Astrocyte (in vitro differentiated cells and primary cell): ENCODE data around the gene PCGF3. TPM values are rescaled to one million over a fixed set of nuclear protein-coding genes. Genes with fewer than 3 reads are reported as not detected.

Experiments used
- DNase-seq: peaks from one replicate; pipeline ENCODE4 v3.0.0-alpha.2; 2010; ENCODE audit warnings: low read depth
- FAIRE-seq: peaks from 2 replicates; lab custom pipeline; 2011; peaks lifted over from hg19 to GRCh38; lab: Jason Lieb, UNC
- H2AFZ ChIP-seq: 2 replicates; pipeline ENCODE4 v1.6.0; 2012; ENCODE audit warnings: low read depth, low read length, inconsistent platforms
- H3K27ac ChIP-seq: 2 replicates; pipeline ENCODE4 v1.5.1; 2011; ENCODE audit warnings: low read depth, low read length, inconsistent platforms
- H3K27me3 ChIP-seq: 2 replicates; pipeline ENCODE4 v1.6.0; 2011; ENCODE audit warnings: low read length, inconsistent platforms; ENCODE audit not compliant: insufficient read depth
- H3K36me3 ChIP-seq: 2 replicates; pipeline ENCODE4 v1.5.1; 2011; ENCODE audit warnings: low read length, inconsistent platforms; ENCODE audit not compliant: insufficient read depth
- H3K4me1 ChIP-seq: 2 replicates; pipeline ENCODE4 v1.5.1; 2011; ENCODE audit warnings: low read length, inconsistent platforms; ENCODE audit not compliant: insufficient read depth
- H3K4me2 ChIP-seq: 2 replicates; pipeline ENCODE4 v1.6.0; 2012; ENCODE audit warnings: low read length, inconsistent platforms
- H3K4me3 ChIP-seq: 2 replicates; pipeline ENCODE4 v1.5.1; 2011; ENCODE audit warnings: low read depth, mild to moderate bottlenecking, low read length, inconsistent platforms; ENCODE audit not compliant: insufficient read depth
- H3K79me2 ChIP-seq: 2 replicates; pipeline ENCODE4 v1.6.0; 2012; ENCODE audit warnings: mild to moderate bottlenecking, low read length, inconsistent platforms; ENCODE audit not compliant: insufficient read depth
- H3K9ac ChIP-seq: 2 replicates; pipeline ENCODE4 v1.6.0; 2012; ENCODE audit warnings: mild to moderate bottlenecking, low read length, inconsistent platforms
- H3K9me3 ChIP-seq: 2 replicates; pipeline ENCODE4 v1.5.1; 2012; ENCODE audit warnings: low read depth, mild to moderate bottlenecking, low read length, inconsistent platforms; ENCODE audit not compliant: insufficient read depth
- H4K20me1 ChIP-seq: 2 replicates; pipeline ENCODE4 v1.6.0; 2012; ENCODE audit warnings: low read length, inconsistent platforms; ENCODE audit not compliant: insufficient read depth
- H3K27ac Mint-ChIP-seq: one replicate; pipeline ENCODE4 v1.8.0; 2021; ENCODE audit warnings: mild to moderate bottlenecking, mixed read lengths; ENCODE audit not compliant: unreplicated experiment
- H3K27me3 Mint-ChIP-seq: one replicate; pipeline ENCODE4 v1.8.0; 2021; ENCODE audit warnings: low read depth, mixed read lengths; ENCODE audit not compliant: unreplicated experiment
- H3K36me3 Mint-ChIP-seq: one replicate; pipeline ENCODE4 v1.8.0; 2021; ENCODE audit warnings: low read depth, mixed read lengths; ENCODE audit not compliant: unreplicated experiment
- H3K4me1 Mint-ChIP-seq: one replicate; pipeline ENCODE4 v1.8.0; 2021; ENCODE audit warnings: low read depth, mixed read lengths; ENCODE audit not compliant: unreplicated experiment
- H3K4me3 Mint-ChIP-seq: one replicate; pipeline ENCODE4 v1.8.0; 2021; ENCODE audit warnings: mild to moderate bottlenecking, moderate library complexity, mixed read lengths; ENCODE audit not compliant: unreplicated experiment
- H3K9me3 Mint-ChIP-seq: one replicate; pipeline ENCODE4 v1.8.0; 2021; ENCODE audit warnings: mild to moderate bottlenecking, mixed read lengths; ENCODE audit not compliant: unreplicated experiment
- EZH2 ChIP-seq: IDR thresholded peaks from 2 replicates; pipeline ENCODE4 v1.6.1; 2012; ENCODE audit warnings: mild to moderate bottlenecking, low read length, inconsistent platforms; ENCODE audit not compliant: insufficient read depth
- total RNA-seq: library from RNA; stranded (reverse); gene quantifications from 2 replicates; pipeline ENCODE4 v1.2.1, GENCODE V29; 2021
- TF ChIP-seq, protein P1 (sequence below): IDR thresholded peaks from 2 replicates; pipeline ENCODE4 v1.5.1; 2011; ENCODE audit warnings: low read depth, mild to moderate bottlenecking, inconsistent platforms, low read length, moderate library complexity; ENCODE audit not compliant: insufficient read depth

PCGF3 gene
- total RNA-seq, 1 donor from 2014 or later, result 65.7 TPM

DNA sequence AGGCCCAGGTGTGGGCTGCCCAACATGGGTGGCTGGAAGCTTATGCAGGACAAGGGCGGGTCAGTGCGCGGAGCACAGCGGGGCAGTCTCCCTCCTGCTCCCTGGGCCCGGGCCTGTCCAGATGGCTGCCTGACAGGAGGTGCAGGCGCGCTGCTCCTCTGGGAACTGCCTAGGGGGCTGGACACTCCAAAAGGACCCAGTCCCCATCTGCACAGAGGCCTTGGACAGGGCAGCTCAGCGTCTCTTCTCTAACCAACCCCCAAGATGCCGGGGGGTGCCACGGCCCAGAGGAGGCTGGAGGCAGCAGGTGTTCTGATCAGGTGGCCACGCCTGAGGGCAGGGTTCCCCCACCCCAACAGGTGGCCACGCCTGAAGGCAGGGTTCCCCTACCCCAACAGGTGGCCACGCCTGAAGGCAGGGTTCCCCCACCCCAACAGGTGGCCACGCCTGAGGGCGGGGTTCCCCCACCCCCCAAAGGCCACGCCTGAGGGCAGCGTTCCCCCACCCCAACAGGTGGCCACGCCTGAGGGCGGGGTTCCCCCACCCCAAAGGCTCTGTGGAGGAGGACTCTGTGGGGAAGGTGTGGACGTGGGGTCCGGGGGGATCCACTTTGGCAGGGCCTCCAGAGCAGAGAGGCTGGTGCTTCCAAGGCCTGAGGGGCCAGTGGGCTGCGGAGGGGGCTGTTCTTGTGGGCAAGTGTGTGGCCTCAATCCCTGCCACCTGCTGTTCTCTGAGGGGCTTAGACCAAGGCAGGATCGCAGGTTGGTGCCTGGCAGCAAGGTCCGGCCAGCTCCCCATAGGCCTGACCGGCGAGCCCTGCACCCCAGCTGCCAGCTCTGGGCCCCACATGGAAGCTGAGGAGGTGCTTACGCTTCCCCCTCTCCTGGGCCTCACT lies 84.2 kb downstream of the PCGF3 start:
- Histone ChIP-seq H4K20me1 (peaks cover 8% of the 10 kb centered on the region), H3K4me3 (no peak overlapping the region), H3K9me3 (no peaks in the 10 kb centered on the region), H3K4me2 (no peak overlapping the region), H3K79me2 (no peaks in the 10 kb centered on the region), H2AFZ (no peak overlapping the region), H3K27me3 (peaks cover 47% of the 10 kb centered on the region), H3K9ac (no peak overlapping the region), H3K27ac (no peak overlapping the region), H3K36me3 (no peaks in the 10 kb centered on the region), H3K4me1 (peaks cover 3% of the 10 kb centered on the region)
- Mint-ChIP-seq H3K9me3 (no peaks in the 10 kb centered on the region), H3K36me3 (peaks cover 3% of the 10 kb centered on the region), H3K4me3 (no peak overlapping the region), H3K27me3 (peaks cover 48% of the 10 kb centered on the region), H3K4me1 (peaks cover 1% of the 10 kb centered on the region), H3K27ac (no peak overlapping the region)
- FAIRE-seq (no peak), DNase-seq (no peak)
- TF ChIP-seq, protein P1, sequence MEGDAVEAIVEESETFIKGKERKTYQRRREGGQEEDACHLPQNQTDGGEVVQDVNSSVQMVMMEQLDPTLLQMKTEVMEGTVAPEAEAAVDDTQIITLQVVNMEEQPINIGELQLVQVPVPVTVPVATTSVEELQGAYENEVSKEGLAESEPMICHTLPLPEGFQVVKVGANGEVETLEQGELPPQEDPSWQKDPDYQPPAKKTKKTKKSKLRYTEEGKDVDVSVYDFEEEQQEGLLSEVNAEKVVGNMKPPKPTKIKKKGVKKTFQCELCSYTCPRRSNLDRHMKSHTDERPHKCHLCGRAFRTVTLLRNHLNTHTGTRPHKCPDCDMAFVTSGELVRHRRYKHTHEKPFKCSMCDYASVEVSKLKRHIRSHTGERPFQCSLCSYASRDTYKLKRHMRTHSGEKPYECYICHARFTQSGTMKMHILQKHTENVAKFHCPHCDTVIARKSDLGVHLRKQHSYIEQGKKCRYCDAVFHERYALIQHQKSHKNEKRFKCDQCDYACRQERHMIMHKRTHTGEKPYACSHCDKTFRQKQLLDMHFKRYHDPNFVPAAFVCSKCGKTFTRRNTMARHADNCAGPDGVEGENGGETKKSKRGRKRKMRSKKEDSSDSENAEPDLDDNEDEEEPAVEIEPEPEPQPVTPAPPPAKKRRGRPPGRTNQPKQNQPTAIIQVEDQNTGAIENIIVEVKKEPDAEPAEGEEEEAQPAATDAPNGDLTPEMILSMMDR, result no peak
- TF ChIP-seq EZH2, result no peak

DNA sequence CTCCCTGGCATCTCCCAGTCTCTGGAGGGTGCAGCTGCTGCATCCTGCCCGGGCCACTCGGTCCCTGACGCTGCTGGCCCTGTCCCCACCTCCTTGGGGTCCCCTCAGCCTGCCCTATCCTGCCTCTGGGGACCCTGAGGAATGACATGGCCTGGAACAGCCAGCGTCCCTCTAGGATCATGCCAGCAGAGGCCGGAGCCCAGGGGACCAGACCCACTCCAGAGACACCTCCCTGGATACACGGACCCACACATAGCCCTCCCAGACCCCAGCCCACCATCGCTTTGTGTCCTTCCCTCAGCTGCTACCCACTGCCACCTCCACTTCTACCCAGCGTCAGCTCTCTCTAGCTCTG lies 84.8 kb downstream of the PCGF3 start:
- no peak overlapping the region for H3K4me3 Mint-ChIP-seq
- Histone ChIP-seq H3K4me2 (no peak overlapping the region), H3K4me1 (peaks cover 3% of the 10 kb centered on the region), H3K79me2 (no peaks in the 10 kb centered on the region), H2AFZ (no peak overlapping the region), H3K36me3 (no peaks in the 10 kb centered on the region), H3K27me3 (peaks cover 47% of the 10 kb centered on the region), H4K20me1 (peaks cover 8% of the 10 kb centered on the region), H3K27ac (no peak overlapping the region), H3K4me3 (no peak overlapping the region), H3K9me3 (no peaks in the 10 kb centered on the region), H3K9ac (no peak overlapping the region)
- H3K27me3 Mint-ChIP-seq, result peaks cover 43% of the 10 kb centered on the region
- peaks cover 3% of the 10 kb centered on the region for H3K36me3 Mint-ChIP-seq
- H3K27ac Mint-ChIP-seq, result no peak overlapping the region
- DNase-seq (no peak), FAIRE-seq (no peak)
- H3K9me3 Mint-ChIP-seq, result no peaks in the 10 kb centered on the region
- TF ChIP-seq, protein P1, result no peak
- TF ChIP-seq EZH2, result no peak
- H3K4me1 Mint-ChIP-seq, result no peaks in the 10 kb centered on the region
